HCT116 (cell line): ENCODE measurements around the gene LAMA4. TPM values are rescaled to one million over a fixed set of nuclear protein-coding genes. Genes with fewer than 3 reads are reported as not detected.

ENCODE experiments used
- ATAC-seq: fragments of 200-7000 bp; cut with Tn5 transposase; 2 replicates; pipeline ENCODE4 v1.9.1; 2020; ENCODE audit warnings: mild to moderate bottlenecking, moderate library complexity
- BruUV-seq: library from RNA; stranded (reverse); fragments of 400-500 nt; replicated peaks from 2 replicates; lab custom pipeline; 2021; lab: Mats Ljungman, UMichigan
- CTCF ChIA-PET: fragments of 300-600 bp; sonication (Branson Sonifier 250); formaldehyde crosslinking; loops from one replicate; lab custom pipeline; 2021; ENCODE audit warnings: antibody characterized with exemption; lab: Charles Lee
- POLR2A ChIA-PET: fragments of 300-600, 350-600 bp; sonication (Branson Sonifier 250); formaldehyde crosslinking; loops from one replicate; lab custom pipeline; 2021; ENCODE audit warnings: antibody characterized with exemption; lab: Charles Lee
- RAD21 ChIA-PET, 2 experiments: fragments of 300-600 bp; sonication (Branson Sonifier 250); formaldehyde crosslinking; loops; one replicate each; lab custom pipeline; 2023; ENCODE audit warnings: low total read pairs in 2 of 2; ENCODE audit not compliant: uncharacterized antibody in 2 of 2, unreplicated experiment in 2 of 2, low non-redundant PET in 1 of 2; lab: Charles Lee
- DNase-seq: peaks from one replicate; pipeline ENCODE4 v3.0.0-alpha.2; 2010; ENCODE audit warnings: low read depth, low spot score
- H2AFZ ChIP-seq: fragments of 200-600 bp; shearing (Covaris generic), sonication (generic); 2 replicates; pipeline ENCODE4 v1.6.1; 2017; ENCODE audit warnings: low read depth, mixed run types, mixed read lengths, antibody characterized with exemption, low read length; ENCODE audit not compliant: poor library complexity, severe bottlenecking
- H3K27ac ChIP-seq: 2 replicates; pipeline ENCODE4 v1.5.1; 2012; ENCODE audit warnings: low read depth, low read length
- H3K27me3 ChIP-seq: fragments of 200-600 bp; sonication (generic); 2 replicates; pipeline ENCODE4 v1.6.1; 2016; ENCODE audit warnings: mixed run types, low read length, mixed read lengths; ENCODE audit not compliant: insufficient read depth
- H3K36me3 ChIP-seq, 2 experiments: fragments of 200-500 bp in 1 of 2; fragments of 200-600 bp in 1 of 2; sonication (Bioruptor generic) in 1 of 2; sonication (generic) in 1 of 2; 2 replicates each; pipeline versions ENCODE4 v1.5.1 to v1.6.1; 2014 to 2016; ENCODE audit warnings: low read length in 2 of 2, inconsistent platforms in 1 of 2, mixed read lengths in 1 of 2, mixed run types in 1 of 2; ENCODE audit not compliant: insufficient read depth in 2 of 2, control insufficient read depth in 1 of 2
- H3K4me1 ChIP-seq, 2 experiments: fragments of 200-600 bp in 1 of 2; sonication (generic) in 1 of 2; 2 replicates each; pipeline versions ENCODE4 v1.5.1 to v1.6.1; 2012 to 2017; ENCODE audit warnings: low read length in 2 of 2, inconsistent platforms in 1 of 2, mild to moderate bottlenecking in 1 of 2, mixed read lengths in 1 of 2, mixed run types in 1 of 2, moderate library complexity in 1 of 2; ENCODE audit not compliant: insufficient read depth in 2 of 2, control insufficient read depth in 1 of 2
- H3K4me2 ChIP-seq: fragments of 200-600 bp; sonication (generic); 2 replicates; pipeline ENCODE4 v1.6.1; 2017; ENCODE audit warnings: mixed run types, low read length, mixed read lengths
- H3K4me3 ChIP-seq, 2 experiments: fragments of 200-600 bp in 1 of 2; sonication (generic) in 1 of 2; replicated peaks in 1 of 2; 2 replicates each; pipeline ENCODE4 v1.5.1; 2011 to 2016; ENCODE audit warnings: low read length in 2 of 2, control low read depth in 1 of 2, low read depth in 1 of 2, mild to moderate bottlenecking in 1 of 2, mixed read lengths in 1 of 2, mixed run types in 1 of 2
- H3K79me2 ChIP-seq: fragments of 200-600 bp; sonication (generic); 2 replicates; pipeline ENCODE4 v1.6.1; 2017; ENCODE audit warnings: mild to moderate bottlenecking, mixed run types, low read length, moderate library complexity, mixed read lengths; ENCODE audit not compliant: insufficient read depth
- H3K9ac ChIP-seq: fragments of 200-600 bp; sonication (generic); 2 replicates; pipeline ENCODE4 v1.6.1; 2016; ENCODE audit warnings: low read length, mixed read lengths
- H3K9me2 ChIP-seq: fragments of 200-600 bp; sonication (generic), shearing (Covaris generic); 2 replicates; pipeline ENCODE4 v1.6.1; 2017; ENCODE audit warnings: mixed run types, mild to moderate bottlenecking, moderate library complexity; ENCODE audit not compliant: insufficient read depth
- H3K9me3 ChIP-seq, 2 experiments: fragments of 200-500 bp in 1 of 2; fragments of 200-600 bp in 1 of 2; sonication (Bioruptor generic) in 1 of 2; sonication (generic) in 1 of 2; 2 replicates each; pipeline ENCODE4 v1.6.1; 2014 to 2017; ENCODE audit warnings: low read length in 2 of 2, mixed read lengths in 2 of 2, inconsistent platforms in 1 of 2, low read depth in 1 of 2, mild to moderate bottlenecking in 1 of 2, mixed run types in 1 of 2, moderate library complexity in 1 of 2; ENCODE audit not compliant: control insufficient read depth in 1 of 2, insufficient read depth in 1 of 2
- H4K20me1 ChIP-seq: fragments of 200-600 bp; sonication (generic), shearing (Covaris generic); 2 replicates; pipeline ENCODE4 v1.6.1; 2017; ENCODE audit warnings: mixed run types, mild to moderate bottlenecking, moderate library complexity; ENCODE audit not compliant: insufficient read depth
- ATF3 ChIP-seq: IDR thresholded peaks from 2 replicates; pipeline ENCODE4 v1.6.1; 2012
- CEBPB ChIP-seq: IDR thresholded peaks from 2 replicates; pipeline ENCODE4 v1.6.1; 2012; ENCODE audit warnings: low read depth
- EGR1 ChIP-seq: IDR thresholded peaks from 2 replicates; pipeline ENCODE4 v1.6.1; 2012; ENCODE audit warnings: low read depth
- EZH2 ChIP-seq: fragments of 200-600 bp; sonication (generic); IDR thresholded peaks from 2 replicates; pipeline ENCODE4 v1.6.1; 2017; ENCODE audit warnings: antibody characterized with exemption, mixed run types
- EZH2phosphoT487 ChIP-seq: fragments of 200-600 bp; IDR thresholded peaks from 2 replicates; pipeline ENCODE4 v1.6.1; 2018; ENCODE audit warnings: antibody characterized with exemption, borderline replicate concordance
- MAX ChIP-seq: IDR thresholded peaks from 2 replicates; pipeline ENCODE4 v1.6.1; 2012
- POLR2A ChIP-seq: IDR thresholded peaks from 2 replicates; pipeline ENCODE4 v1.7.0; 2011; ENCODE audit warnings: borderline replicate concordance; ENCODE audit not compliant: insufficient read depth, insufficient read length; ENCODE audit errors: extremely low read depth
- POLR2AphosphoS5 ChIP-seq: IDR thresholded peaks from 2 replicates; pipeline ENCODE4 v1.6.1; 2011; ENCODE audit warnings: mild to moderate bottlenecking, low read depth, low read length, moderate library complexity
- RAD21 ChIP-seq: IDR thresholded peaks from 2 replicates; pipeline ENCODE4 v1.6.1; 2012; ENCODE audit warnings: low read depth, mild to moderate bottlenecking
- REST ChIP-seq: IDR thresholded peaks from 2 replicates; pipeline ENCODE4 v1.6.1; 2012; ENCODE audit warnings: low read depth
- SRF ChIP-seq: IDR thresholded peaks from 2 replicates; pipeline ENCODE4 v1.6.1; 2012; ENCODE audit warnings: low read depth
- TCF7L2 ChIP-seq: IDR thresholded peaks from 2 replicates; pipeline ENCODE4 v1.7.0; 2011; ENCODE audit warnings: borderline replicate concordance, inconsistent platforms; ENCODE audit not compliant: insufficient read depth, insufficient read length; ENCODE audit errors: extremely low read depth
- YY1 ChIP-seq: IDR thresholded peaks from 2 replicates; pipeline ENCODE4 v1.6.1; 2011; ENCODE audit warnings: low read length, low read depth, moderate library complexity, mild to moderate bottlenecking; ENCODE audit not compliant: insufficient replicate concordance; ENCODE audit errors: extremely low read depth
- ZBTB33 ChIP-seq: IDR thresholded peaks from 2 replicates; pipeline ENCODE4 v1.6.1; 2011; ENCODE audit warnings: mild to moderate bottlenecking, low read length, moderate library complexity; ENCODE audit not compliant: insufficient replicate concordance; ENCODE audit errors: extremely low read depth
- intact Hi-C: fragments of 100-400 bp; cut with micrococcal nuclease; formaldehyde crosslinking; loops from 2 replicates; pipeline ENCODE4 v1.10.0; 2022
- total RNA-seq: library from RNA; stranded (reverse); gene quantifications from one replicate; pipeline ENCODE4 v1.2.1, GENCODE V29; 2021; ENCODE audit not compliant: unreplicated experiment

LAMA4 gene
- total RNA-seq, 1 experiment from 2014 or later = 2.2 TPM

GRCh38 chr6:112198582-112198981 is 55.8 kb downstream of the LAMA4 start:
- Histone ChIP-seq H2AFZ (no peak overlapping the region), H3K9ac (no peak overlapping the region), H3K79me2 (no peaks in the 10 kb centered on the region), H3K4me3 (no peak overlapping the region), H3K4me1 (peaks cover 0 to 21% of the 10 kb centered on the region in 2 experiments; a peak in 2 of 4 replicates), H3K36me3 (no peaks in the 10 kb centered on the region), H3K27me3 (no peaks in the 10 kb centered on the region), H3K9me2 (no peaks in the 10 kb centered on the region), H3K27ac (no peak overlapping the region), H3K9me3 (no peaks in the 10 kb centered on the region), H3K4me2 (no peak overlapping the region), H4K20me1 (no peaks in the 10 kb centered on the region)
- DNase-seq (no peak), ATAC-seq (no peak)
- CTCF ChIA-PET = no interaction called here
- intact Hi-C loops = no loop called here
- no peak for TF ChIP-seq EGR1
- no peak for TF ChIP-seq TCF7L2
- no peak for TF ChIP-seq CEBPB
- TF ChIP-seq MAX = no peak
- no peak for TF ChIP-seq EZH2phosphoT487
- no peak for TF ChIP-seq POLR2A
- no peak for TF ChIP-seq ATF3
- TF ChIP-seq ZBTB33 = no peak
- no peak for TF ChIP-seq REST
- TF ChIP-seq EZH2 = no peak
- no peak for TF ChIP-seq YY1
- no peak for TF ChIP-seq RAD21
- TF ChIP-seq SRF = no peak
- TF ChIP-seq POLR2AphosphoS5 = no peak
- POLR2A ChIA-PET = no interaction called here
- no TSS peak for BruUV-seq
- RAD21 ChIA-PET = no interaction called here
